ENCODE measurements around the gene TPK1.

Gene TPK1

DNA sequence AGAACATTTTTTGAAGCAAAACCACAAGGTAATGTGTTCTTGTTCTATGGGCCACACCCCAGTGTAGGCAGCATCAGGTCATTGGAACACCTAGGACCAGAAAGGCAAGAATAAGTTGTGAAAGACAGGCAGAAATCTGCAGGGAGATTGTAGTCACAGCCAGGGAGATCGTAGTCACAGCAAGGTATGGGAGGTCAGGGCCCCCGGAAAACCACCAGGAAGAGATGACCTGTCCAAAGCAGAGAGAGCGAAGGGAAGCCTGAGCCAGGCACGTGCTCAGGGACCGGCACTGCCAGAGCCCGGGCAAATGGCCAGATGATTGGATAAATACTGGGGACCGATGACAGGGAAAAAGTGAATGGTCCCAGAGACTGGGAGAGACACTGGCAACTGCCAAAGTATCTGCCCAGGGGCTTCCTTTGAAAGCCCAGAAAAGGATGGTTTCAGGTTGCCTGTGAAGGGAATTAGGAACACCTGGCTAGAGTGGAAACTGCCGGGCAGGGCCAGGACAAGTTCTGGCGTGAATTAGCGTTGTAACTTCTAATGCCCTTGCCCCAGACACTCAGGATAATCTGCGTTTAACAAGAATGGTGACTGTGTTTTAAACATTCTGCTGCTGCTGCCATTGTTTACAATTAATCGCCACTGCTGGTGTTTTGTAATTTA lies 428.5 kb downstream of the TPK1 start:
- DNase-seq (ENCODE audit: low spot score), result no peak

DNA sequence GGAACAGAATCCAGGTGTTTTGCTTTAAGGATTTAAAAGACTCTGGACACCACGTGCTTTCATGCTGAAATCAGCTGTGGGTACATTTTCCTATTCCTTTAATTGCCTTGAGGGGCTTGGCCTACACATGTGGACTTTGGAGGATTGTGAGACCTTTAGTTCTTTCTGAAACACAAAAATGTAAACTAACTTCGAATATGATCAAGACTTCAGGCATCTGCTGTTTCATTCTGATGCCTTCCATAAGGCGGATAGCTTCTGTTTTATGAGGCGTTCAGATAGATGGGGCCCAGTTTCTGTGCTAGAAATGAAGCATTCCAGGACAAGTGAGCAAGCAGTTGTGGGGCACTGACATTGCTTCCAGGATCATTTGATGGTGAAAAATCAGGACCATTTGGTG lies 430.9 kb downstream of the TPK1 start:
- DNase-seq (ENCODE audit: low spot score), result no peak

DNA sequence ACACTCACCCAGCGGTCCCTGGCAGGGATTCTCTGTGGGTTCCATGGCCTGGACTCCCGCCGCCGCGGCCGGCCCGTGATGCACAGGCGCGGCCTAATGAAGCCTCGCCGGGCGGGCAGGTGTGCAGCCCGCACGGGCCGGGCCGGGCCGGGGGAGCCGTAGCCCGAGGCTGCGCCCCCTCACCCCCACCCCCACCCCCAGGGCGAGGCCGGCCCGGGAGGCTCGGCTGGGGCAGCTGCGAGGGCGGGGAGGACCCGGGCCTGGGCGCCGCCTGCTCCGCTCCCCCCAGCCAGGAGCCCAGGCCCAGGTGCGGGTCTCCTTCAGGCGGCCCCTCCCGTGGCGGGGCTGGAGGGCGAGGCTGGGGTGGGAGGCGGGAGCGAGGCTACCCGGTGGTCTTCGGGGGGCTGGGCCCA lies 432.2 kb downstream of the TPK1 start, which contains the start of gene NOBOX:
NOBOX (minus strand) TSS at position 45 of the 413 bp plus-strand sequence.
- no peak for DNase-seq (ENCODE audit: low spot score)

DNA sequence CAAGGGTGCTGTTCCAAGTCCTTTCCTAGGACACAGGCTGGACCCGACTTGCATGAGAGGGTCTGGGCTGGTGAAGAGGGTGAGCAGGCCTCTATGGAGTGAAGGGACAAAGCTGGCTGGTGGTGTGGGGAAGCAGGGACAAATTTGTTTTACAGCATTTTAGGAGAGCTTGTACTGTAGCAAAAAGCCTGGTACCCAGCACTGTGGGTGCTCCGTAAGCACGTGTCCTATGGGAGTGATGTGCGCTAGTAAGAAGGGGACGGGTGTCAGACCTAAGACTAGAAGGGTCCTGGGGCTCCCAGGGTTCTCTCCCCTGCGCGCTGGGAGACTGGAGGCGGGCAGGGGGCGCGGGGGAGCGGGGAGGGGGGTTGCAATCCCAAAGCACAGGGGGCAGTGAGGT lies 432.8 kb downstream of the TPK1 start:
- DNase-seq (ENCODE audit: low spot score), result no peak
